Measurements from ENCODE around the gene CD52. TPM values are rescaled to one million over a fixed set of nuclear protein-coding genes. Genes with fewer than 3 reads are reported as not detected.
A peak's percentile ranks its signal among the peaks of the same experiment; 100 is the strongest.

The CD52 gene
- total RNA-seq, 1 donor from 2014 or later, result 2.8 TPM

GRCh38 chr1:26363549-26364448 lies 46.0 kb downstream of the CD52 start:
- Mint-ChIP-seq H3K4me3 (ENCODE audit: unreplicated experiment) (no peak overlapping the region), H3K27ac (ENCODE audit: unreplicated experiment) (no peak overlapping the region), H3K9me3 (ENCODE audit: unreplicated experiment) (peaks cover 3% of the 10 kb centered on the region), H3K4me1 (ENCODE audit: low read depth, unreplicated experiment) (peaks cover 7% of the 10 kb centered on the region), H3K36me3 (ENCODE audit: unreplicated experiment) (no peaks in the 10 kb centered on the region), H3K27me3 (ENCODE audit: unreplicated experiment) (peaks cover 16% of the 10 kb centered on the region)
- peak; percentile 91 for DNase-seq
- TF ChIP-seq CTCF (IDR thresholded peaks at IDR 0.05; ENCODE audit: partially characterized antibody, unreplicated experiment), result peak; percentile 97

GRCh38 chr1:26364956-26365355 lies 47.2 kb downstream of the CD52 start:
- Mint-ChIP-seq H3K9me3 (ENCODE audit: unreplicated experiment) (peaks cover 3% of the 10 kb centered on the region), H3K36me3 (ENCODE audit: unreplicated experiment) (no peaks in the 10 kb centered on the region), H3K4me3 (ENCODE audit: unreplicated experiment) (no peak overlapping the region), H3K4me1 (ENCODE audit: low read depth, unreplicated experiment) (peaks cover 6% of the 10 kb centered on the region), H3K27ac (ENCODE audit: unreplicated experiment) (no peak overlapping the region), H3K27me3 (ENCODE audit: unreplicated experiment) (peaks cover 10% of the 10 kb centered on the region)
- DNase-seq, result no peak
- no peak for TF ChIP-seq CTCF (IDR thresholded peaks at IDR 0.05; ENCODE audit: partially characterized antibody, unreplicated experiment)

GRCh38 chr1:26367441-26367840 lies 49.7 kb downstream of the CD52 start:
- no peaks in the 10 kb centered on the region for H3K4me1 Mint-ChIP-seq (ENCODE audit: low read depth, unreplicated experiment)
- H3K9me3 Mint-ChIP-seq (ENCODE audit: unreplicated experiment), result peaks cover 3% of the 10 kb centered on the region
- peaks cover 3% of the 10 kb centered on the region for H3K27me3 Mint-ChIP-seq (ENCODE audit: unreplicated experiment)
- TF ChIP-seq CTCF (IDR thresholded peaks at IDR 0.05; ENCODE audit: partially characterized antibody, unreplicated experiment), result no peak
- DNase-seq, result no peak
- no peak overlapping the region for H3K27ac Mint-ChIP-seq (ENCODE audit: unreplicated experiment)
- no peaks in the 10 kb centered on the region for H3K36me3 Mint-ChIP-seq (ENCODE audit: unreplicated experiment)
- H3K4me3 Mint-ChIP-seq (ENCODE audit: unreplicated experiment), result no peak overlapping the region

GRCh38 chr1:26368006-26368405 lies 50.2 kb downstream of the CD52 start:
- Mint-ChIP-seq H3K4me1 (ENCODE audit: low read depth, unreplicated experiment) (no peaks in the 10 kb centered on the region), H3K9me3 (ENCODE audit: unreplicated experiment) (peaks cover 3% of the 10 kb centered on the region), H3K27ac (ENCODE audit: unreplicated experiment) (no peak overlapping the region), H3K27me3 (ENCODE audit: unreplicated experiment) (no peaks in the 10 kb centered on the region), H3K36me3 (ENCODE audit: unreplicated experiment) (no peaks in the 10 kb centered on the region), H3K4me3 (ENCODE audit: unreplicated experiment) (no peak overlapping the region)
- no peak for TF ChIP-seq CTCF (IDR thresholded peaks at IDR 0.05; ENCODE audit: partially characterized antibody, unreplicated experiment)
- DNase-seq, result no peak

- Mint-ChIP-seq H3K4me1 (ENCODE audit: low read depth, unreplicated experiment) (no peaks in the 10 kb centered on the region), H3K36me3 (ENCODE audit: unreplicated experiment) (no peaks in the 10 kb centered on the region), H3K4me3 (ENCODE audit: unreplicated experiment) (no peak overlapping the region), H3K27ac (ENCODE audit: unreplicated experiment) (no peak overlapping the region), H3K9me3 (ENCODE audit: unreplicated experiment) (peaks cover 3% of the 10 kb centered on the region), H3K27me3 (ENCODE audit: unreplicated experiment) (no peaks in the 10 kb centered on the region)
- no peak for TF ChIP-seq CTCF (IDR thresholded peaks at IDR 0.05; ENCODE audit: partially characterized antibody, unreplicated experiment)
- no peak for DNase-seq
These were observed 50.7 kb downstream of the CD52 start for GRCh38 chr1:26368486-26368885.

Measured in glutamatergic neuron (in vitro differentiated cells).